Esophagus muscularis mucosa (tissue), 4 donors: ENCODE results near the gene TTC9. TPM values are rescaled to one million over a fixed set of nuclear protein-coding genes. Genes with fewer than 3 reads are reported as not detected.

ENCODE experiments used
- DNase-seq: peaks from one replicate; pipeline ENCODE4 v3.0.0-alpha.2; 2017; ENCODE audit errors: extremely low spot score
- H3K27ac ChIP-seq, 4 donors: fragments of 200-600 bp; sonication (generic); replicated peaks in 1 of 4; 1 replicate in 3 of 4; 2 replicates in 1 of 4; pipeline ENCODE4 v1.5.1; 2016 to 2019; ENCODE audit warnings: mild to moderate bottlenecking in 1 of 4
- H3K27me3 ChIP-seq, 4 donors: fragments of 200-600 bp; sonication (generic); one replicate each; pipeline versions ENCODE4 v1.5.1 to v1.6.0; 2016 to 2019
- H3K36me3 ChIP-seq, 4 donors: fragments of 200-600 bp; sonication (generic); one replicate each; pipeline ENCODE4 v1.5.1; 2016 to 2019
- H3K4me1 ChIP-seq, 4 donors: fragments of 200-600 bp; sonication (generic); one replicate each; pipeline ENCODE4 v1.5.1; 2016 to 2019
- H3K4me3 ChIP-seq, 4 donors: fragments of 200-600 bp; sonication (generic); 1 replicate in 2 of 4; 2 replicates in 2 of 4; pipeline ENCODE4 v1.5.1; 2016 to 2019; ENCODE audit warnings: mild to moderate bottlenecking in 4 of 4, moderate library complexity in 1 of 4
- H3K9me3 ChIP-seq, 4 donors: fragments of 200-600 bp; sonication (generic); 1 replicate in 3 of 4; 2 replicates in 1 of 4; pipeline ENCODE4 v1.5.1; 2016 to 2019
- EP300 ChIP-seq: sonication (generic); formaldehyde crosslinking; IDR thresholded peaks from one replicate; pipeline ENCODE4 v1.6.1; 2017; ENCODE audit warnings: antibody characterized with exemption
- POLR2A ChIP-seq: fragments of 450-650 bp; IDR thresholded peaks from one replicate; pipeline ENCODE4 v1.6.1; 2017; ENCODE audit warnings: antibody characterized with exemption, moderate library complexity, mild to moderate bottlenecking, low read depth
- POLR2AphosphoS5 ChIP-seq, 2 donors: sonication (generic); formaldehyde crosslinking; IDR thresholded peaks; one replicate each; pipeline ENCODE4 v1.6.1; 2017; ENCODE audit warnings: antibody characterized with exemption in 2 of 2
- WGBS: methylation state at CpG from one replicate; pipeline ENCODE4 v1.1.5; 2018; 5-methylcytosine and 5-hydroxymethylcytosine counted together
- intact Hi-C: fragments of 100-400 bp; cut with DNase I; formaldehyde crosslinking; loops from one replicate; pipeline ENCODE4 v1.15.1; 2023
- total RNA-seq, 4 donors: library from RNA; depleted of rRNA; stranded (reverse); fragments of >200 nt; gene quantifications; one replicate each; pipeline versions ENCODE4 v1.1.0 to v1.2.1, GENCODE V29; 2016
- TF ChIP-seq, protein P1 (sequence below), 3 experiments: fragments of 200-600 bp in 2 of 3; fragments of 450-650 bp in 1 of 3; sonication (generic) in 2 of 3; IDR thresholded peaks; one replicate each; pipeline ENCODE4 v1.5.1; 2017 to 2019; ENCODE audit warnings: antibody characterized with exemption in 3 of 3, mild to moderate bottlenecking in 2 of 3, moderate library complexity in 1 of 3

TTC9 gene
- total RNA-seq, 4 donors from 2014 or later = 0.99 to 3.4 (median 1.9) TPM

- no peaks in the 10 kb centered on the region for H3K4me1 ChIP-seq
- no peak overlapping the region for H3K4me3 ChIP-seq
- WGBS = 76% methylated on average over 6 of the region's 6 CpGs
- H3K27me3 ChIP-seq = peaks cover 0 to 6% (median 0%) of the 10 kb centered on the region in 4 donors
- H3K9me3 ChIP-seq = no peaks in the 10 kb centered on the region
- H3K27ac ChIP-seq = no peak overlapping the region
- no peak for DNase-seq
- H3K36me3 ChIP-seq = no peaks in the 10 kb centered on the region
- intact Hi-C loops = no loop called here
- no peak for TF ChIP-seq POLR2AphosphoS5 (IDR thresholded peaks at IDR 0.05)
- TF ChIP-seq, protein P1, sequence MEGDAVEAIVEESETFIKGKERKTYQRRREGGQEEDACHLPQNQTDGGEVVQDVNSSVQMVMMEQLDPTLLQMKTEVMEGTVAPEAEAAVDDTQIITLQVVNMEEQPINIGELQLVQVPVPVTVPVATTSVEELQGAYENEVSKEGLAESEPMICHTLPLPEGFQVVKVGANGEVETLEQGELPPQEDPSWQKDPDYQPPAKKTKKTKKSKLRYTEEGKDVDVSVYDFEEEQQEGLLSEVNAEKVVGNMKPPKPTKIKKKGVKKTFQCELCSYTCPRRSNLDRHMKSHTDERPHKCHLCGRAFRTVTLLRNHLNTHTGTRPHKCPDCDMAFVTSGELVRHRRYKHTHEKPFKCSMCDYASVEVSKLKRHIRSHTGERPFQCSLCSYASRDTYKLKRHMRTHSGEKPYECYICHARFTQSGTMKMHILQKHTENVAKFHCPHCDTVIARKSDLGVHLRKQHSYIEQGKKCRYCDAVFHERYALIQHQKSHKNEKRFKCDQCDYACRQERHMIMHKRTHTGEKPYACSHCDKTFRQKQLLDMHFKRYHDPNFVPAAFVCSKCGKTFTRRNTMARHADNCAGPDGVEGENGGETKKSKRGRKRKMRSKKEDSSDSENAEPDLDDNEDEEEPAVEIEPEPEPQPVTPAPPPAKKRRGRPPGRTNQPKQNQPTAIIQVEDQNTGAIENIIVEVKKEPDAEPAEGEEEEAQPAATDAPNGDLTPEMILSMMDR (IDR thresholded peaks at IDR 0.05) = no peak
- TF ChIP-seq EP300 = no peak
- TF ChIP-seq POLR2A = no peak
These were observed 12.9 kb downstream of the TTC9 start for GRCh38 chr14:70654632-70655031.

DNA sequence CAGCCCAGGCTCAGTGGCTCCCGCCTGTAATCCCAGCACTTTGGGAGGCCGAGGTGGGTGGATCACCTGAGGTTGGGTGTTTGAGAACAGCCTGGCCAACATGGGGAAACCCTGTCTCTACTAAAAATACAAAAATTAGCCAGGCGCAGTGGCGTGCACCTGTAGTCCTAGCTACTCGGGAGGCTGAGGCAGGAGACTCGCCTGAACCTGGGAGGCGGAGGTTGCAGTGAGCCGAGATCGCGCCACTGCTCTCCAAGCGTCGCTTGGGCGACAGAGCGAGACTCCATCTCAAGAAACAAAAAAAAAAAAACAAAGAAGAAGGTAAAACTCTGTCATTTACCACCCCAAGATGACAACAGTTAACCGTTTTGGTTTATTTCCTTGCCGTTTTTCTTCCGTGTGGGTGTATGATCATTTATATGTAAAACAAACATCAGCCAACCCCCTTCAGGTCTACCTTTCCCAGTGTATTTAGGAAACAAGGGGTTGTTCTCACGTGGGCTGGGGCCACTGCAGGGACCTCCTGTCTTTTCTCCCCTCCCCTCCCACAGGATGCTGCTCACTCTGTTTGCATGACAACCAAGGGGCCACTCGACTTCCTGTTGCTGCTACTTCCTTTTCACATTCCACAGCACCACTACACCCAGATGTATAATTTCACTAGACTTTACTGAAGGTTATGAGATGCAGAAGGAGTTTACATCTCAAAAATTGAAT, 13.6 kb downstream of the TTC9 start:
- TF ChIP-seq POLR2AphosphoS5 (IDR thresholded peaks at IDR 0.05) (no peak), POLR2A (no peak), EP300 (no peak)
- TF ChIP-seq, protein P1 (IDR thresholded peaks at IDR 0.05) = no peak
- H3K9me3 ChIP-seq = no peaks in the 10 kb centered on the region
- intact Hi-C loops = no loop called here
- H3K36me3 ChIP-seq = no peaks in the 10 kb centered on the region
- H3K4me3 ChIP-seq = no peak overlapping the region
- DNase-seq = no peak
- 85% methylated on average over 19 of the region's 19 CpGs for WGBS
- H3K4me1 ChIP-seq = no peaks in the 10 kb centered on the region
- peaks cover 0 to 6% (median 0%) of the 10 kb centered on the region in 4 donors for H3K27me3 ChIP-seq
- H3K27ac ChIP-seq = no peak overlapping the region

- Histone ChIP-seq H3K4me1 (peaks cover 0 to 6% (median 6%) of the 10 kb centered on the region in 4 donors), H3K4me3 (no peak overlapping the region), H3K27me3 (peaks cover 0 to 6% (median 0%) of the 10 kb centered on the region in 4 donors), H3K9me3 (no peaks in the 10 kb centered on the region), H3K36me3 (no peaks in the 10 kb centered on the region), H3K27ac (no peak overlapping the region)
- DNase-seq = no peak
- 64% methylated on average over 4 of the region's 4 CpGs for WGBS
- TF ChIP-seq EP300 (no peak), POLR2A (no peak), POLR2AphosphoS5 (IDR thresholded peaks at IDR 0.05) (no peak)
- TF ChIP-seq, protein P1 (IDR thresholded peaks at IDR 0.05) = no peak
- intact Hi-C loops = no loop called here
These were observed 17.2 kb downstream of the TTC9 start for GRCh38 chr14:70658899-70659298.

DNA sequence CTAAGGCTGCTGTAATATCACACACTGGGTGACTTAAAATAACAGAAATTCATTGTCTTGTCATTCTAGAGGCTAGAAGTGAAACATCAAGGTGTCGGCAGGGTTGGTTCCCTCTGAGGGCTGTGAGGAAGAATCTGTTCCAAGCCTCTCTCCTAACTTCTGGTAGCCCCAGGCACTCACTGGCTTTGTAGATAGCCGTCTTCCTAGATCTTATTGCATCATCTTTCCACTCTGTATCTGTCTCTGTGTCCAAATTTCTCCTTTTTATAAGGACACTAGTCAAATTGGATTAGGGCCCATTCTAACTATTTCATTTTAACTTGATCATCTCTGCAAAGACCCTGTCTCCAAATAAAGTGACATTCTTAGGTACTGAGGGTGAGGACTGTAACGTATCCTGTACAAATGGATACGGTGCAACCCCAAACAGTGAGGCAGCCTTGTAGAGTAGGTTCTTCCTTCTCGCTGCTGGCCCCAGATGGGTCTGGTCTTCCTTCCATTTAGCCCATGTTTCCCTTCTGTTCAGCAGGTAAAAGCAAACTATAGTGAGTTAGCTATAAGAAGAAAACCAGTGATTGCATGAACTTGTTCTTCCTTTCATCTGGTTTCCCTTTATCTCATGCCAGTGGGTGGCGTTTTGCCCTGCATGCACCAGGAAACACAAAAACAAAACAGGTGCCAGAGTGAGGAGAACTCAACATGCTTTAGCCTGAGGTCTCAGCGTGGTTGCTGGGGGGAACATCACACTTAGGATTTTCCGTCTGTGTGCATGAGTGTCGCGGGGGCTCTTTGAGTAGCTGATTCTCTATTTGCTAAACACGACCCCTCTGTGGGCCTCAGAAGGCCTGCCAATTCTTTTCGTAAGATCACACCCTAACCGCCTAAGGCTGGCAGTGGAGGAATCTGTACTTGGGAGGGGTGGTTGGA, 19.5 kb downstream of the TTC9 start:
- TF ChIP-seq, protein P1 (IDR thresholded peaks at IDR 0.05) = no peak
- TF ChIP-seq EP300 (no peak), POLR2A (no peak), POLR2AphosphoS5 (IDR thresholded peaks at IDR 0.05) (no peak)
- no peak for DNase-seq
- Histone ChIP-seq H3K36me3 (no peaks in the 10 kb centered on the region), H3K27ac (no peak overlapping the region), H3K4me3 (no peak overlapping the region), H3K27me3 (peaks cover 0 to 6% (median 0%) of the 10 kb centered on the region in 4 donors), H3K4me1 (peaks cover 0 to 10% (median 9%) of the 10 kb centered on the region in 4 donors), H3K9me3 (no peaks in the 10 kb centered on the region)
- WGBS = 73% methylated on average over 13 of the region's 13 CpGs
- intact Hi-C loops = no loop called here
